Dermis blood vessel endothelial cell (primary cell): Measurements from ENCODE around the gene PDE4B. TPM values are rescaled to one million over a fixed set of nuclear protein-coding genes. Genes with fewer than 3 reads are reported as not detected.
A peak's percentile ranks its signal among the peaks of the same experiment; 100 is the strongest.

Experiments used
- DNase-seq: peaks from one replicate; pipeline ENCODE4 v3.0.0; 2010
- total RNA-seq: library from RNA; depleted of rRNA; stranded (reverse); fragments of >200 nt; gene quantifications from 2 replicates; pipeline ENCODE4 v1.2.3, GENCODE V29; 2014

The PDE4B gene
- total RNA-seq, 1 donor from 2014 or later, result 156 TPM

GRCh38 chr1:66270119-66270812, 477.6 kb downstream of the PDE4B start:
- DNase-seq, result no peak

GRCh38 chr1:66271216-66271903, 478.7 kb downstream of the PDE4B start:
- peak; percentile 98 for DNase-seq

GRCh38 chr1:66271904-66272254, 479.2 kb downstream of the PDE4B start:
- peak; percentile 38 for DNase-seq

GRCh38 chr1:66273656-66274055, 481.0 kb downstream of the PDE4B start:
- no peak for DNase-seq

- DNase-seq, result no peak
These were observed 481.9 kb downstream of the PDE4B start for GRCh38 chr1:66274634-66275033.

- DNase-seq, result no peak
These were observed 482.4 kb downstream of the PDE4B start for GRCh38 chr1:66275083-66275482.

GRCh38 chr1:66275601-66276023, 482.9 kb downstream of the PDE4B start:
- DNase-seq, result no peak

GRCh38 chr1:66276218-66276617, 483.5 kb downstream of the PDE4B start:
- DNase-seq, result no peak

GRCh38 chr1:66278260-66279021, 485.7 kb downstream of the PDE4B start:
- no peak for DNase-seq

- DNase-seq, result no peak
These were observed 489.1 kb downstream of the PDE4B start for GRCh38 chr1:66281808-66282207.

GRCh38 chr1:66282343-66282852, 489.7 kb downstream of the PDE4B start:
- DNase-seq, result peak; percentile 62

- DNase-seq, result no peak
These were observed 490.4 kb downstream of the PDE4B start for GRCh38 chr1:66282891-66283621.

- no peak for DNase-seq
These were observed 490.9 kb downstream of the PDE4B start for GRCh38 chr1:66283622-66284041.

GRCh38 chr1:66284746-66285145, 492.1 kb downstream of the PDE4B start:
- DNase-seq, result no peak

- DNase-seq, result peak; percentile 30
These were observed 493.0 kb downstream of the PDE4B start for GRCh38 chr1:66285618-66286270.

GRCh38 chr1:66286307-66286706, 493.6 kb downstream of the PDE4B start:
- DNase-seq, result no peak

- DNase-seq, result no peak
These were observed 495.4 kb downstream of the PDE4B start for GRCh38 chr1:66288048-66288447.

GRCh38 chr1:66290761-66291530, 498.3 kb downstream of the PDE4B start:
- DNase-seq, result no peak

GRCh38 chr1:66291531-66291864, 498.8 kb downstream of the PDE4B start:
- DNase-seq, result no peak

- DNase-seq, result no peak
These were observed 499.6 kb downstream of the PDE4B start for GRCh38 chr1:66292305-66292704.

GRCh38 chr1:66292944-66293343, 500.2 kb downstream of the PDE4B start:
- no peak for DNase-seq
